ENCODE data around the gene PLXNA1.

PLXNA1 gene

GRCh38 chr3:126952983-126953660, 29.8 kb upstream of the PLXNA1 start:
- DNase-seq (ENCODE audit: low read depth, low spot score), result no peak

GRCh38 chr3:126954141-126954842, 28.6 kb upstream of the PLXNA1 start:
- no peak for DNase-seq (ENCODE audit: low read depth, low spot score)

GRCh38 chr3:126955004-126955790, 27.7 kb upstream of the PLXNA1 start:
- DNase-seq (ENCODE audit: low read depth, low spot score), result no peak

- DNase-seq (ENCODE audit: low read depth, low spot score), result no peak
Observed at GRCh38 chr3:126956361-126956760, 26.6 kb upstream of the PLXNA1 start.

GRCh38 chr3:126956866-126957650, 25.9 kb upstream of the PLXNA1 start:
- no peak for DNase-seq (ENCODE audit: low read depth, low spot score)

- no peak for DNase-seq (ENCODE audit: low read depth, low spot score)
Observed at GRCh38 chr3:126957776-126958637, 24.9 kb upstream of the PLXNA1 start.

GRCh38 chr3:126958638-126959085, 24.3 kb upstream of the PLXNA1 start:
- no peak for DNase-seq (ENCODE audit: low read depth, low spot score)

GRCh38 chr3:126959136-126959920, 23.6 kb upstream of the PLXNA1 start:
- no peak for DNase-seq (ENCODE audit: low read depth, low spot score)

GRCh38 chr3:126959921-126960603, 22.9 kb upstream of the PLXNA1 start:
- DNase-seq (ENCODE audit: low read depth, low spot score), result no peak

DNA sequence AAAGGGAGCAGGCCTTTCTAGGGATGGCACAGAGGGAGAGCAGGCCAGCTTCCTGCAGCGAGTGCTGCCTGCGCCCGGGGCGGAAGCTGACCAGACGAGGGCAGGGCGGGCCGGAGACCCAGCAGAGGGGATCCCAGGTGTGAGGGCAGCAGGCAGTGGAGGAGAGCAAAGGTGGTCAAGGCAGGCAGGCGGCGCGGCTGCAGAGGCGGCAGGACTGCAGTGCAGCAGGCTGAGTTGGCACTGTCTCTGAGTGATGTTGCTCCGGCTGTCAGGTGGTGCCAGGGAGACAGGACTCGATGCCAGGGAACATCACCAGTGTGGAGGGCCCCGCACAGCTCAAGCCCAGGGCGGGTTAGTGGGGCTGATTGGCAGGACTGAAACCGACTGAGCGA, 22.3 kb upstream of the PLXNA1 start:
- DNase-seq (ENCODE audit: low read depth, low spot score), result no peak

DNA sequence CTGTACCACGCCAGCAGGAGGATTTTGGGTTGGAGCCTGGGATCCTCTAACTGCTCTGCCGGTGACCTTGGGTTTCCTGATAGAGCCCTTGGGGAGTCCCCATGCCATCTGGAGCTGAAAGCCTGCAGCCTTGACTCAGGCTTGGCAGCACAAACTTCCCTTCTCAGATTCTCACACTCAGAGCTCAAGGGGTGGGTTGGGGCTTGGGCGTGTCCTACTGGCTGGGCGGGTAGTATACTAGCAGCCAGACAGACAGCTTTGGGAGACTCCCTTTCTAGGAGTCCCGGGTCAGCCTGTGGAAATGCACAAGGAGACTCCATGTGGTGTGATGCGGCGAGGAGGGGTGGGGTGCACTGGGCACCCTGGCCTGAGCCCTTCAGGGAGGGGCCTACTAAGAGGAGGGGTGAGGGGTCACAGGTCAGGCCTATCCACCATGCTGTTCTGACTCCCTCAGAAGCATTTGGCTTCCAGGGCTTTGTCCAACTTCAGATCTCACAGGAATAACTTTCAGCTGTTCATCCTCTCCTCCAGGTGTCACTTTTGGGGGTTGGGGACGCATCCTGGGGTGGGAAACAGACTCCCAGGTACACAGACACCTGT, 21.6 kb upstream of the PLXNA1 start:
- no peak for DNase-seq (ENCODE audit: low read depth, low spot score)

- DNase-seq (ENCODE audit: low read depth, low spot score), result no peak
Observed at GRCh38 chr3:126961791-126962461, 21.0 kb upstream of the PLXNA1 start.

DNA sequence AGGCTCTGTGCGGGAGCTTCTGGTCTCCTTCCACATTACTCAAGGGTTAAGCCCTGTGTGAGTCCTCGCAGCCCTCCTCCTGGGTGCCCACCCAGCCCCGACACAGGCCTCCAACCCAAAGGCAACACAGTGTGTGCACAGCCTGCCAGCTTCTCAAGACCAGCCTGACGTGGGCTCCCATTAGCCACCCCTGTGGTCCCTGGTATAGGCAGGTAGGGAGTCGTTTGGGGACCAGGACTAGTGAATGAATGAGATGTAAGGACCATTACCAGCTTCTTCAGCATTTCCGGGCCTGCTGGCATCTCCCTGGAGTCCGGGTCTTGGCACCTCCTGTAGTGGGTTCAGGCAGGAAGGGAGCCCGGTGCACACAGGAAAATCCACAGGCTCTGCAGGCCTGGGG, 20.2 kb upstream of the PLXNA1 start:
- no peak for DNase-seq (ENCODE audit: low read depth, low spot score)

- DNase-seq (ENCODE audit: low read depth, low spot score), result no peak
Observed at GRCh38 chr3:126963261-126964190, 19.4 kb upstream of the PLXNA1 start.

DNA sequence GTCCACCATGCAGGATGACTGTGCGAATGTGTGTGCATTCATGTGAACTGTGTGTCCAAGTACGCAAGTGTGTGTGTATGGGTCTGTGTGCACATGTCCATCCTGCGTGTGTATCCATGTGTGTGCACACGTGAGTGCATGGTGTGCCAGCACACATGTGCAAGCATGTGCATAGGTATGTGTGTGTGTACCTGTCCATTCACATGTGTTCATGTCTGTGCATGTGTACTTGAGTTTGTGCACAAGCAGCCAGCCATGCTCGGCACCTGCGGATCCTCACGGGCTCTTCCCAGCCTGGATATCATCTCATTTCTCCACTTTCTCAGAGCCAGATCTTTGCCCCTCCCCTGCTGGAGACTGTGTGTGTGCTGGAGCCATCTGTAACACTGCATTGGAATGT, 18.7 kb upstream of the PLXNA1 start:
- no peak for DNase-seq (ENCODE audit: low read depth, low spot score)

DNA sequence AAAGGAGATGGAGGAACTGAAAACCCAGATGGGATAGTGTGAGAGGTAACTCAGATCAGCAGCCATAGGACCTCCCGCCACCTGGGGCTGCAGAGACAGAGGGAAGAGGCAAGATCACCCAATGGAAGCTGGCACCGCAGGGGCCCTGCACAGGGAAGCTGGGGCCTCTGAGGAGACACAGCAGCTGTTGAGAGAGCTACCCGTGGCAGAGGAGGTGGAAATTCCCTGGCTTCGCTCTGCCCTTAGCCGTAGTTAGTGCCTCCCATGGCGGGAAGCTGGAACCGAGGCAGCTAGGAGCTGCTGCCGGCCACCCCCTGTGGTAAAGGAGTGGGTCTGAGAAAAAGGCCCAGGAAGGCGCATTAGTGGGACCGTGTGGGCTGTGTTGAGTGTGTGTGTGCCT, 18.0 kb upstream of the PLXNA1 start:
- no peak for DNase-seq (ENCODE audit: low read depth, low spot score)

DNA sequence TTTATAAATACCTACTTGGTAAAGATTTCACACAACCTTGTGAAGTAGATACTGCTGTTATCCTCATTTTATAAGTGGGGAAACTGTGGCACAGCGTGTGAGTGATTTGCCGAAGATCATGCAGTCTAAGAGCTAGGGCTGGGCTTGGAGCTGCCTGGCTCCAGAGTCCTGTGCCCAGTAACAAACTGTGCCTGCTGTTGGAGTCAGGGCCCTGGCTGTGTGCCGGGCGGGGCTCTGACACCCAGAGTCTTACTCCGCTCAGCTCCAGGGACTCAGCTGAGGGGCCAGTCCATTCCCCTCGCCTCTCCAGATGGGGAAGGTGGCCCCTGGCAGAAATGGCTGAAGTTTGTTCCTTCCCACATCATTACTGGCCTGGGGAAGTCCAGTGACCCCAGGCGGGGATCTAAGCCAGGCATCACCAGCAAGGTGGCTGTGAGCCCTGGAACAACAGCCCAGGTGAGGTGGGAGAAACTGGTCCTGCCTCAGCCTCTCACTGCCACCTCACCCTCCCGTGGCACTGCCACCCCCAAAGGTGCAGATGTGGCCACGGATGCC, 17.3 kb upstream of the PLXNA1 start:
- DNase-seq (ENCODE audit: low read depth, low spot score), result no peak

Data from activated CD4-positive, CD25-positive, alpha-beta regulatory T cell treated with anti-CD3 and anti-CD28 coated beads, Interleukin-2, amount 50 U/mL, for 16 hours (primary cell).